DOHH2 (cell line): ENCODE results near the gene SLC52A3.

Experiments
- H3F3A ChIP-seq: fragments of 200-600 bp; sonication (generic), shearing (Covaris generic); 2 replicates; pipeline ENCODE4 v1.6.0; 2016; ENCODE audit warnings: antibody characterized with exemption, mild to moderate bottlenecking; ENCODE audit not compliant: control insufficient read depth, insufficient read depth
- H3K27ac ChIP-seq: fragments of 200-600 bp; sonication (generic); 2 replicates; pipeline ENCODE4 v1.5.1; 2014; ENCODE audit warnings: low read depth, mild to moderate bottlenecking, low read length, moderate library complexity
- H3K27me3 ChIP-seq: fragments of 200-600 bp; sonication (generic); 2 replicates; pipeline ENCODE4 v1.6.1; 2014; ENCODE audit warnings: mild to moderate bottlenecking, low read length, mixed read lengths; ENCODE audit not compliant: control insufficient read depth
- H3K36me3 ChIP-seq: fragments of 200-600 bp; sonication (generic); 2 replicates; pipeline ENCODE4 v1.6.1; 2014; ENCODE audit warnings: mild to moderate bottlenecking, low read length, moderate library complexity, mixed read lengths; ENCODE audit not compliant: control insufficient read depth
- H3K4me1 ChIP-seq: fragments of 200-600 bp; sonication (generic); 2 replicates; pipeline ENCODE4 v1.6.1; 2014; ENCODE audit warnings: mild to moderate bottlenecking, low read length, mixed read lengths; ENCODE audit not compliant: control insufficient read depth
- H3K4me2 ChIP-seq: fragments of 200-600 bp; sonication (generic); 2 replicates; pipeline ENCODE4 v1.6.0; 2014; ENCODE audit warnings: mild to moderate bottlenecking, low read length, moderate library complexity
- H3K4me3 ChIP-seq: fragments of 200-600 bp; sonication (generic); 2 replicates; pipeline ENCODE4 v1.5.1; 2014; ENCODE audit warnings: mild to moderate bottlenecking, low read length, mixed read lengths
- H3K79me2 ChIP-seq: fragments of 200-600 bp; sonication (generic); 2 replicates; pipeline ENCODE4 v1.6.1; 2014; ENCODE audit warnings: mild to moderate bottlenecking, low read length, mixed read lengths; ENCODE audit not compliant: control insufficient read depth
- H3K9me2 ChIP-seq: fragments of 200-600 bp; sonication (generic); replicated peaks from 2 replicates; pipeline ENCODE4 v1.6.1; 2014; ENCODE audit warnings: mild to moderate bottlenecking, low read length, mixed read lengths; ENCODE audit not compliant: control insufficient read depth
- H3K9me3 ChIP-seq: fragments of 200-600 bp; sonication (generic); 2 replicates; pipeline ENCODE4 v1.6.1; 2014; ENCODE audit warnings: antibody characterized with exemption, low read length, mixed read lengths; ENCODE audit not compliant: control insufficient read depth, insufficient read depth
- H4K20me1 ChIP-seq: fragments of 200-600 bp; sonication (generic); 2 replicates; pipeline ENCODE4 v1.6.0; 2014; ENCODE audit warnings: low read depth, mild to moderate bottlenecking, antibody characterized with exemption, low read length, moderate library complexity; ENCODE audit not compliant: control insufficient read depth, insufficient read depth
- CTCF ChIP-seq: fragments of 200-600 bp; sonication (generic); IDR thresholded peaks from one replicate; pipeline ENCODE4 v1.5.1; 2014; ENCODE audit warnings: antibody characterized with exemption, mild to moderate bottlenecking, low read depth, low read length; ENCODE audit not compliant: poor library complexity, severe bottlenecking
- EZH2phosphoT487 ChIP-seq: fragments of 200-600 bp; sonication (generic); IDR thresholded peaks from 2 replicates; pipeline ENCODE4 v1.6.1; 2017; ENCODE audit warnings: borderline replicate concordance, mild to moderate bottlenecking, antibody characterized with exemption, low read length, moderate library complexity, mixed read lengths

SLC52A3 gene

DNA sequence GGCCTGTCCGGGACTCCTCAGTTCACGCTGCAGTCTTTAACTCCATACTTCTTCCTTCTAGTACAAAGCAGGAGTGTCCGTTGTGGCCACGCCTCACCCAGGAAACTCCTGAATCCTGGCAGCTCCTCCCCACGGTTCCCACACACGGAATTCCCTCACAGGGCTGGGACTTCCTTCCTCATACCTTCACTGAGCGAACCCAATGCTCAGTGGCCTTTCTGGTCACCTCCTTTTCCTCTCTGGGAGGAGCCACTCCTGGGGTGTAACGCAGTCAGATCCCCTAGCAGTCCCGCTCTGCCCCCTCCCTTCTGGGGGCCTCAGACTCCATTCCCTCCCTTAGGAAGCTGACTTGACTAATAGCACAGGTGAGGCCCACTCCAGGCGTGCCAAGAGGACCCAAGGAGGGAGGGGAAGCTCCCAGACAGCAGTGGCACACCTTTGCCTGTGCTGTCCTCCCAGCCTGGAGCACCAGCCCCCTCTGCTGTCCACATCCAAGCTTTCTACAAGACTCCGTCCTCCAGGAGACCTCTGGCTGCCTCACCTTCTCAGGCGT lies at the start of gene SLC52A3:
TSS of gene SLC52A3 (minus strand) at position 75 of the 553 bp plus-strand sequence. CDS start 2,726 bp downstream, outside the sequence.
- no peaks in the 10 kb centered on the region for H3K36me3 ChIP-seq
- no peaks in the 10 kb centered on the region for H3K9me2 ChIP-seq
- H3K9me3 ChIP-seq, result no peaks in the 10 kb centered on the region
- H3F3A ChIP-seq, result no peaks in the 10 kb centered on the region
- TF ChIP-seq EZH2phosphoT487 (no peak), CTCF (peak; percentile 15)
- H3K79me2 ChIP-seq, result no peaks in the 10 kb centered on the region
- H3K4me3 ChIP-seq, result no peak within 1 kb of the TSS
- no peaks in the 10 kb centered on the region for H4K20me1 ChIP-seq
- H3K4me2 ChIP-seq, result no peak within 1 kb of the TSS
- no peaks in the 10 kb centered on the region for H3K4me1 ChIP-seq
- H3K27me3 ChIP-seq, result no peaks in the 10 kb centered on the region
- no peak within 1 kb of the TSS for H3K27ac ChIP-seq

DNA sequence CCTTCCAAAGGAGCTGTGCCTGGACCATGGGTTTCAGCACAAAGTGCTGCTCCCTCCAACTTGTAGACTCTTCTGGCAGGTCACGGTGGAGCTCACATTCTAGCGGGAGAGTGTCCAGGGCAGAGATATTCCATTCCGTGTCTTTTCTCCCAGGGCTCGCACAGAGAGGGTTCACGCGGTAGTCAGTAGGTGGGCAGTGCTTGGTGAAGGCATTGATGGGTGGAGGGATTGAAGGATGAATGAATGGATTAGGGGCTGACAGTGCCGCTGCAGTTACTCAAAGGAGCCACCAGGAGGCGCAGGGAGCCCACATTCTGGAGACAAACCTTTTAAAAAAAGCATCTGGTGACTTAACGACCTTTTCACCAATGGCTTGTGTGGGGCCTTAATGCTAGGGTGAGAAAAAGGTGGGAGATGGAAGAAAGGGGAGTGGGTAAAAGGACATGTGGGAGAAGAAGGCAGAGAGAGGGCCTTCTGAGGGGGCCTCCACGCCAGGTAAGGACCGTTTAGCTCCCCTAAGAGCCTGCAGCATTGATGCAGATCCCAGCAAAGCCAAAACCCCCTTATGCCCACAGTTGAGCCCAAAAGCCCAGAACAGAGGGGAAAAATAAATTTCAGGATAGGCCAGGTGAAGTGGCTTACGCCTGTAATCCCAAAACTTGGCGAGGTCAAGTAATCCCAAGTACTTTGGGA lies 47.8 kb upstream of the SLC52A3 start:
- H3K36me3 ChIP-seq, result no peaks in the 10 kb centered on the region
- H3F3A ChIP-seq, result no peaks in the 10 kb centered on the region
- no peak overlapping the region for H3K4me3 ChIP-seq
- H3K27me3 ChIP-seq, result no peaks in the 10 kb centered on the region
- H3K27ac ChIP-seq, result no peak overlapping the region
- H4K20me1 ChIP-seq, result no peaks in the 10 kb centered on the region
- H3K4me1 ChIP-seq, result no peaks in the 10 kb centered on the region
- H3K4me2 ChIP-seq, result no peak overlapping the region
- H3K79me2 ChIP-seq, result no peaks in the 10 kb centered on the region
- no peaks in the 10 kb centered on the region; the same call in 1 of the 2 replicates for H3K9me3 ChIP-seq
- TF ChIP-seq EZH2phosphoT487 (no peak), CTCF (peak; percentile 98)
- H3K9me2 ChIP-seq, result no peaks in the 10 kb centered on the region

GRCh38 chr20:815226-815625 lies 46.9 kb upstream of the SLC52A3 start:
- no peak for TF ChIP-seq CTCF
- no peak for TF ChIP-seq EZH2phosphoT487
- Histone ChIP-seq H3F3A (no peaks in the 10 kb centered on the region), H3K27ac (no peak overlapping the region), H3K9me2 (no peaks in the 10 kb centered on the region), H3K36me3 (no peaks in the 10 kb centered on the region), H3K4me2 (no peak overlapping the region), H3K79me2 (no peaks in the 10 kb centered on the region), H3K4me1 (no peaks in the 10 kb centered on the region), H3K9me3 (no peaks in the 10 kb centered on the region; the same call in 1 of the 2 replicates), H3K27me3 (no peaks in the 10 kb centered on the region), H4K20me1 (no peaks in the 10 kb centered on the region), H3K4me3 (no peak overlapping the region)
